ENCODE measurements around the gene DDIT3. TPM values are rescaled to one million over a fixed set of nuclear protein-coding genes. Genes with fewer than 3 reads are reported as not detected.
A peak's percentile ranks its signal among the peaks of the same experiment; 100 is the strongest.

DDIT3 gene
- total RNA-seq, 1 donor from 2014 or later = 19.1 TPM

- DNase-seq (ENCODE audit: extremely low read depth, low read depth, low spot score) = no peak
These were observed 27.1 kb upstream of the DDIT3 start for GRCh38 chr12:57547288-57548012.

GRCh38 chr12:57546438-57547287 lies 26.3 kb upstream of the DDIT3 start, which contains the start of gene DCTN2:
Gene DCTN2, minus strand, starts transcription at chr12:57547192. Its CDS starts 129 bp downstream, at chr12:57547063.
- peak; percentile 85 for DNase-seq (ENCODE audit: extremely low read depth, low read depth, low spot score)

DNA sequence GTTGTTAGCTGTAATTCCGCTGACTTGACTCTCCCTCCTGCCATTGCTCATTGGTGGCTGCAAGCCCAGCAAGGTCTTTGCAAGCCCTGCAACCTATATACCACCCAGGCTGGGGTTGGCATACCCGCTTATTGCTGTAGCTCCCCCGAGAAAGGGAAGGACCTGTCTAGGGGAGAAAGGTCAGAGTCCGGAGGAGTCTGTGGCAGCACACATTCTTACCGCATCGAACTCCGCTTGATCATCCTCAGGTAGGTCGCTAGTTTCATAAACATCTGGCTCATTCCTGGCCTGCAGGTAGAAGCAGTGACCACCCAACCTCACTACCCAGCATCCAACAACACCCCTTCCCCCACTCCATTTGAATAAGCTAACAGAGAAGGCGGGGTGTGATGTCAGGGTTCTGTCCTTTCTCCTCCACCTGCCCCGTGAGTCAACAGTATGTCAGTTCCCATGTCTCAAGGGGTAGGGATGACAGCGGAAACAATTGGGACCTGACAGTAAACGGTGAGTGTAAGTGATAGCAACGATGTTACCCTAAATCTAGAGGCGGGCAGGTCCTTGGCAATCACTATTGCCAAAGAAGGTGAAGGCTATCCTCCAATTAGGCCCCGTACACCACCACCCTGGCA lies 25.6 kb upstream of the DDIT3 start:
- no peak for DNase-seq (ENCODE audit: extremely low read depth, low read depth, low spot score)

- DNase-seq (ENCODE audit: extremely low read depth, low read depth, low spot score) = no peak
These were observed 23.3 kb upstream of the DDIT3 start for GRCh38 chr12:57543581-57543980.

- no peak for DNase-seq (ENCODE audit: extremely low read depth, low read depth, low spot score)
These were observed 21.4 kb upstream of the DDIT3 start for GRCh38 chr12:57541717-57542116.

GRCh38 chr12:57541001-57541400 lies 20.7 kb upstream of the DDIT3 start:
- no peak for DNase-seq (ENCODE audit: extremely low read depth, low read depth, low spot score)

- no peak for DNase-seq (ENCODE audit: extremely low read depth, low read depth, low spot score)
These were observed 18.9 kb upstream of the DDIT3 start for GRCh38 chr12:57539134-57539768.

DNA sequence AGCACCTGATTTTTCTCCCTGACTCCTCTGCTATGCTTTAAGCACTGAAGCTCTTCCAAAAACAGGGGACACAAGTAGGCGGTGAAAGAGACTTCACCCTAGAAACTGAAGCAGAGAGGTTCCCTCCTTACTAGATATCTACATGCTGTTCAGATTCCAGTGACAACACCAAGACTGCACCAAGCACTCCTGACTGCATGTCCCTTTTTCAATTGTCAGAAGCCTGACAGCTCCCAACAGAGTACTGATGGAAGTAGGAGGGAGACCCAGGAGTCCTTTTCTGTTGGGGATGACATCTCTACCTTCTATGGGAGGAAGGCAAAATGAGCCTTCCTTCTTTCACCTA lies 16.3 kb upstream of the DDIT3 start:
- no peak for DNase-seq (ENCODE audit: extremely low read depth, low read depth, low spot score)

DNA sequence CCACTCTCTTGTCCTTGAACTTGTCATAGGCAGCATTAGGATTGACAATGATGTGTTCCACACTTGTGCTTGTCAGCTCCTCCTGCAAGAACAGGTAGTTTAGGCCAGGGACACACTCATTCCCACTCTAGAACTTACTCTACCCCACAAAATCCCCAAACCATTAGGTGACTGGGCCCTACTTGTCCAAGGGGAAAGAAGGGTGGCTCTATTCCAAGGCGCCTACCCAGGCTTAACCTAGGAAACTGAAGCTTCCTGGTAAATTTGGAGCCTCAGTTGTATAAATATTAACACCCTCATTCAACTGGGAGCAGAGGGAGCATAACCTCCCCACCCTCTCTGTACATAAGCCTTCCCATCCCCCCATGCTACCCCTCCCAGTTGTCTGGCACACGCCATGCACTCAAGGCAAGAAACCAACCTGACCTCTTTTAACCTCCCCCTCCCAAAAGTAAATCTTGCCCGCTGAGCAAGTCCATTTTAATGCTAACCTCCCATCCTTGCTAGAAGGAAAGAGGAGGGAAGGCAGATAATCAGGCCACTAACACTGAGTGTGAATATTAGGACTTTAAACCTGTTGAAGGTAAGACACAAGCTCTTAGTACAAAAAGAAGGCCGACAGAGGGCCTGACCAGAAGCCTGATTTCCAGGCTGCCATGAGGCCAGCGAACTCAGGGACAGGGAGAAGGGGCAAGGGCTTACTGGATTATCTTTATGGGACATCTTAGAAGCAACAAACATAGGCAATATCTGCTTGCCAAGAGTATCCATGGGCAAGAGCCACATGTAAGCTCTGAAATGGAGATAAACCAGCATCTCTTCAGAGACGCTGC lies 15.7 kb upstream of the DDIT3 start:
- DNase-seq (ENCODE audit: extremely low read depth, low read depth, low spot score) = no peak

DNA sequence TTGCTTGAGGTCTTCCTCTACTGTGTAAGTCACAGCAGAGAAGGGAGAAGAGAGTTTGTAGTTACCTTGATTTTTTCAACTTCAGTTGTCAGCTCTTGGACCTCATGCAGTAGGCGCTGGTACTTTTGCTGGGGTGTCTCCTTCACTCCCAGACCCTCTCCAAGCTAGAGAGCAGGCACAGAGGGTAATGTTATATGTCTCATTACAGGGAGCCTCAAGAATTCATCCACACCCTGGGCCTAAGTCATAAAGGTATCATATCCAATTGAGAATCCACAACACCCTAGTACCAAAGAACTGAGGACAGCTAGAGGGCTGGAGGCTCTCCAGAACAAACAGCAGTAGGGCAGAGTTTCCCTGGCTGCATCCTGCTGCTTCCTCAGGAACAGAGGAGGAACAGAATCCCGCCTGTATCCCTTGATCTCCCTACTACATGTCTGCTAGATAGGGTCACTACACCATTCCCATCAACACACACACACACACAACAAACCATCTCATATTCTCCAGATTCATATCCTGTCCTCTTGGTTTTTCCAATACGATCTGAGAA lies 14.8 kb upstream of the DDIT3 start:
- DNase-seq (ENCODE audit: extremely low read depth, low read depth, low spot score) = no peak

GRCh38 chr12:57534250-57534649 lies 13.9 kb upstream of the DDIT3 start:
- DNase-seq (ENCODE audit: extremely low read depth, low read depth, low spot score) = no peak

DNA sequence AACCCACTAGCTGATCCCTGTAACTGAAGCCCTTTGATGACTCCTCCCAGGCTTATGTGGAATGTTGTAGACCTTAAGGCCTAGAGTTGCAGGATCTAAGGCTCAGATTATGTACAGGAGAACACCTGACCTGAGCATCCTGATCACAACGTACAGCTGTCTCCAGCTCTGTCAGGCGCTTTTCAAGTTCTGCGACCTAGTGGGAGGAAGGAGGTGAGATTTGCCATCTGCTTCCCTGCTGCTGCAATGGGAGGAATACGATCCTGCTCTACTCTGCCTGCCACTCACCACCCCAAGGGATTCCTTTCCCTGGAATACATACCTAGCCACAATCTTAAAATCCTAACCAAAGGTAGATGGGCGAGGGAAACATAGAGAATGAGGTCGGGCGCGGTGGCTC lies 12.8 kb upstream of the DDIT3 start:
- DNase-seq (ENCODE audit: extremely low read depth, low read depth, low spot score) = no peak

GRCh38 chr12:57531836-57532235 lies 11.5 kb upstream of the DDIT3 start:
- DNase-seq (ENCODE audit: extremely low read depth, low read depth, low spot score) = no peak

DNA sequence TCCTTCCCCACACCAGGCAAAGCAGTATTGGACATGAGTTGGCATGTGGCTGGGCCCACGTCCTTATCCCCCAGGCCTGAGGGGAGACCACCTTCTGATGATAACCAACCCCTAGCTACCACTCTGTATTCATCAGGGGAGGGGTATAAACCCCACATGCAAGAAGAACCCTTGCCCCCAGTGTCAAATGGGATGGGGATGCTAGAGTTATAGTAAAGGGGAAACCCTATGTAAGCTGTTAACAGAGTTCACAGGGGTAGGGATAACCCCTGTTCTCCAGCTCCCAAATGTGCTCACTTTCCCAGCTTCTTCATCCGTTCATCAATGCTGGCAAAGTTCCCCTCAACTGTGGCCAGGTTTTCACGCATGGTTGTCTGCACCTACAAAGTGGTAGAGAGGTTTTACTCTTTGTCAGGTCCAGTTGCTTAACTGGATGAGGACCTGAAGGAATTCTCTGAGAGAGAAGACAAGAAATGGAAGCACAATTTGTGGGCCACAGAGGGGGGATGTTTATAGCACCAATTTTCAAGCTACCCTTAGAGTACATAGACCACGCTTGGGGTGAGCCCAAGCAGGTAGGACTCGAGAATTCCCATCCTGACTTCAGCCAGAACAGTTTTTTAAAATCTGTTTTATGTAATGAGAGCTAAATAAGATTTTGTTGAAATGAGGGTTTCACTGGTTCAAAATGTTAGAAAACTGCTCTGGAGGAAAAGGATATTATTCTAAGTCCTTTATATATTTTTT lies 10.3 kb upstream of the DDIT3 start:
- DNase-seq (ENCODE audit: extremely low read depth, low read depth, low spot score) = no peak

DNA sequence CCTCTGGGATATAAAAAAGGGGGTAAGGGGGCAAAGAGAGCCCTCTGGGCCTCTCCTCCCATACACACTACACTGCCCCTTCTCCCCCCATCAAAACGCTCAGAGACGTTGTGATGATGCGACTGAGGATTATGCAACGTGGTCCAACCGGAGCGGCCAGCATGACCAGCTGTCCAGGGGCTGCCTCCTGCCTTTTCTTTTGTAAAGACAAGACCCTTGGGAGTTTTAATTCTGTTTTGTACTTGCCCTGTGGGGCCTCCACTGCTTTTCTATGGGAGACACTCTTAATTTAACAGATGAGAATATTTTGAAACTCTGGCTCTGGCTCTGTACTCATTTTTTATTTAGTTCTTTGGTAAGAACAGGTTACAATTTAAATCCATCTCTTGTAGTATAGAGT lies 9.5 kb upstream of the DDIT3 start:
- no peak for DNase-seq (ENCODE audit: extremely low read depth, low read depth, low spot score)

- DNase-seq (ENCODE audit: extremely low read depth, low read depth, low spot score) = no peak
These were observed 8.7 kb upstream of the DDIT3 start for GRCh38 chr12:57528831-57529555.

DNA sequence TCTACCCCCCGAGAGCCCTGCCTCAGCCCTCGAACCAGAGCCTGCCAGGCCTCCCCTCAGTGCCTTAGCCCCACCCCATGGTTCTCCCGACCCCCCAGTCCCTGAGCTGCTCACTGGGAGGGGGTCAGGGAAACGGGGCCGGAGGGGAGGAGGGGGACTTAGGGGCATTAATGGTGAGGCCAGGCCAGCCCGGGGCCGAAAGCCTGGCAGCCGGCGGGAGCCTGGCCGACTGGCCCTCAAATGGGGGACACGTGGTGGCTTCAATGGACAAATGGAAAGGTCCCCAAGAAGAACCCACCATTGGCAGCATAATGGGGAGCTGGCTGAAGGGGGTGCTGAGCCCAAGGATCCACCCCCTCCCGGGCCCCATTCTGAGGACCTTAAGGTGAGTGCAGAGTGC lies 7.9 kb upstream of the DDIT3 start:
- no peak for DNase-seq (ENCODE audit: extremely low read depth, low read depth, low spot score)

DNA sequence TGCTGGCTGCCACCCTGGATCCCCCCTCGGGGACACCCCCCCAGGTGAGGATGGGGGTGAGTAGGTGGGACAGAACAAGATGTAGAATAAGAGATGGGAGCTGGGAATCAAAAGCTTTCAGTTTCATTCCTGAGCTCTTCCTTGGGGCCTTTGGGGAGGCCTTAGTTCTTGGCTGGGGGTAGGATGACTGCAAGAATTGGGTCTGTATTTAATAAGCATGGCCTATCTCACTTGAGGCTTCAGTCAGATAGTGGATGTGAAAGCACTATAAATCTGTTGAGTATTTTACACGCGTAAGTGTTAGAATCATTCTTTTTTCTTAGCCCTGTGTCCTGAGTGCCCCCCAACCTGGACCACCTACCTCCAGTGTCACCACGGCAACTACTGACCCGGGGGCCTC lies 6.9 kb upstream of the DDIT3 start:
- DNase-seq (ENCODE audit: extremely low read depth, low read depth, low spot score) = no peak
